Stimulated activated CD8-positive, alpha-beta memory T cell treated with anti-CD3 and anti-CD28 coated beads, Interleukin-7, amount 100 ng/mL, for 24 hours (primary cell): Measurements from ENCODE around the gene RNU5D-1.
"Not testable (repeated sequence)": the region's sequence is repeated elsewhere in the genome, so short reads cannot be mapped to it uniquely, and the experiment has no call there.

Experiments used
- DNase-seq: peaks from one replicate; pipeline ENCODE4 v3.0.0-alpha.2; 2020; ENCODE audit warnings: low read depth

The RNU5D-1 gene

GRCh38 chr1:44730741-44731512, at the start of gene RNU5D-1:
Gene RNU5D-1 (minus strand): TSS chr1:44731170.
- DNase-seq = peak; percentile 96

DNA sequence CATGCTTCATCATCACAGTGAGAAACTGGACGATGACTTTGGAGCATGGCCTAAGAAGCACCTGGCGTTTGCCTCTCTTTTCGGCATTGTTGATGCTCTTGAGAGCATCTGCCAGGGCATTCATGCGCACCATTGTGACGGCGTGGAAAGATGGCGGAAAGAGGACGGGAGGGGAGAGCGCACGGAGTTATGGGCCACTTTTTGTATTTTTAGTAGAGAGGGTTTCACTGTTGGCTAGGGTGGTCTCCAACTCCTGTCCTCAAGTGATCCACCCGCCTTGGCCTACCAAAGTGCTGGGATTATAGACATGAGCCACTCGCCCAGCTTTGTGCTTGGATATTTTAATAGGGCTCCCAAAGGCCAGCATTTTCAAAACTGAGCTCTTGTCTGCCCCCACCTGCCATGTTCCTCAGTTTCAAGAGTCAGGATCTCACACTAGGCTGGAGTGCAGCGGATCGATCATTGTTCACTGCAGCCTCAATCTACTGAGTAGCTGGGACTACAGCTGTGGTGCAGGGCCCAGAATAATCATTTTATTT, 49.7 kb upstream of the RNU5D-1 start:
- no peak for DNase-seq

GRCh38 chr1:44778705-44779576, 48.0 kb upstream of the RNU5D-1 start:
- no peak for DNase-seq

DNA sequence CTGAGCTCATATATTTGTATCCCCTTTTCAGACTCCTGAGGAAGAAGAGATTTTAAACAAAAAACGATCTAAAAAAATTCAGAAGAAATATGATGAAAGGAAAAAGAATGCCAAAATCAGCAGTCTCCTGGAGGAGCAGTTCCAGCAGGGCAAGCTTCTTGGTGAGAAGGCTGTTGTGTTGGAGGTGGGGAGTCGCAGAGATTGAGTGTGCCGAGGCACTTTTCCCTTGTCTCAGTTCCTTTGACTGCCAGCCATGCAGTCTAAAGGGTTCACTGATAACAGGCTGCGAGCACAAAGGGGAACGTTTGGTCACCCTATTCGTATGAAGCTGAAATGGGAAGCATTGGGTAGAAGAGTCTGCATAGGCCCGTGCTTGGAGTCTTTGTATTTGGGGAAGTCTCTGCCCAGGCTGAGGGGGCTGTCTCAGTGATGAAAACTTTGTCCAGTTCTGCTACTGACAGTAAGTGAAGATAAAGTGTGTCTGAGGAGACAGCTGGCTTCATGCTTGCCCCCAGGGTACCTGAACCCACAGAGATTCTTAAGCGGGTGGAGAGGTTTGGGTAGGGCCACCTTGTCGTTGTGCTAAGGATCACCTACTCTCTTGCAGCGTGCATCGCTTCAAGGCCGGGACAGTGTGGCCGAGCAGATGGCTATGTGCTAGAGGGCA, 47.1 kb upstream of the RNU5D-1 start:
- DNase-seq = no peak

DNA sequence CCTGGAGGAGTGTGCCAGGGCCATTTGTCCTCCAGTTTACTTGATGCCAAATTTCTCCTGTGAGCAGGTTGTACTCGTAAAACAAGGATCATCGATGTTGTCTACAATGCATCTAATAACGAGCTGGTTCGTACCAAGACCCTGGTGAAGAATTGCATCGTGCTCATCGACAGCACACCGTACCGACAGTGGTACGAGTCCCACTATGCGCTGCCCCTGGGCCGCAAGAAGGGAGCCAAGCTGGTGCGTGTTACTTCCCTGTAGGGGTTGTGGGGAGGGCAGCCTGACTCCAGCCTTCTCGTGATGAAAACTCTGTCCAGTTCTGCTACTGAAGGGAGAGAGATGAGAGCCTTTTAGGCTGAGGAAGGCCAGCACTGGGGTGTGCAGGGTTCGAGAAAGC, 46.6 kb upstream of the RNU5D-1 start:
- DNase-seq = no peak

- DNase-seq = no peak
Observed at GRCh38 chr1:44776730-44777068, 45.7 kb upstream of the RNU5D-1 start.

DNA sequence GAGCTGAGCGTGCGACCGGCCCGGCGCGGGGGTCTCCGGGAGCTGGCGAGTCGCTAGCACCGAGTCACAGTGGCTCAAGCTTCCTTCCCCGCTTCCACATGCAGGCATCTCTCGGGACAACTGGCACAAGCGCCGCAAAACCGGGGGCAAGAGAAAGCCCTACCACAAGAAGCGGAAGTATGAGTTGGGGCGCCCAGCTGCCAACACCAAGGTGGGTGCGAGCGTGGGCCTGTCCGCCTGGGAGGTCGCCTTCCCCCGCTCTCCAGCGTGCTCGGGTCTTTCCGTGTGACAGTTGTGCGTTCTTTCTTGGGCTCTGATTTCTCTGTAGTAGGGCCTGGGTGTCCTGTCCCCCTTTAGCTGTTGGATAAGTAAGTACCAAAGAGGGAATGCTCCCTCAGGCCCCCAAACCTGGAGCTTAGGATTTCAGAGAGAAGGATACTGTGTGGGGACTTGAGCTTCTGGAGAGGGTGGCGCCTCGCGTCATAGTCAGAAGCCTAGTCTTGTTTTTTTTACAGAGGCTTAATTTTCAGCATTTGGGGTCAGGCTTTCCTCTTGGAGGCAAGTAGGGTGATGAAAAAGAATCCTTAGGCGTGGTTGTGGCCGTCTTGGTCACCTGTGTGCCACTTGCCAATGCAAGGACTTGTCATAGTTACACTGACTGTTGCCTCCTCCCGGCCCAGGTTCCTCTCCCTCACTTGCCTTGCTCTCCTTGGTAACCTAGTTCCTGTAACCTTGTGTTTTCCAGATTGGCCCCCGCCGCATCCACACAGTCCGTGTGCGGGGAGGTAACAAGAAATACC, 45.2 kb upstream of the RNU5D-1 start:
- DNase-seq = no peak

DNA sequence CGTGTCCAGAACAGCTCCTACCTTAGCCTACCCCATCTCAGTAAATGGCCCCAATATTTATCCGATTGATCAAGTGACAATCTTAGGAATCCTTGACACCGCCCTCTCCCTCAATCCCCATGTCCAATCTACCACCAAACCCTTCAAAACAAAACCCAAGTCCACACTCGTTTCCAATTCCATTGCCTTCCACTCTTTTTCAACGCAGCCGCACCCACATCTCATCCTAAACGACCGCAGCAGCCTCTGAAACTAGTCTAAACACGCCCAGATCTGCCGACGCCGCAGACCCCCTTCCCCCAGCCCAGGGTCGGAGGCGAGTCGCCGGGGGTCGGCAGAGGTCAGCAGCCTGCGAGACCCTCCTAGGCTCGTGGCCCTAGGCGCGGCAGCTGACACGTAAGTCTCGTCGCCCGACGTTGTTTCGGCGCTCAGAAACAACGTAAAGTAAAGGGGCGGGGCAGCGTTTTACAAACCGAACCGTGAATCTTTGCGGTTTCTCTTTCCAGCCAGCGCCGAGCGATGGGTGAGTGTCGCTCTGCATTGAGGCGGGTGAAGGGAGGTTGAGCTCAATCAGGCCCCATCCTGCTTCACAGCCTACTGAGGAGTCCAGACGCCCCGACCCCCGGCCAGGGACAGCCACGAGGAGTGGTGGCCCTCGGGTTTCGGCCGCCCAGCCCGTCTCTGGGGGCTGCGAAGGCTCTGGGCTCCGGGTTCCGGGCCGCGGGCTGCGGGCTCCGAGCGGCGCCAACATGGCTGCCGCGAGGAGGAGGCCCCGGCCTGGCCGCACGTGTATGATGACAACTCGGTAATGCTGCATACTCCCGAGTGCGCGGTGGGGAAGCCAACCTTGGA, 44.3 kb upstream of the RNU5D-1 start, which contains the start of gene RPS8:
Gene RPS8, plus strand, starts transcription at position 463 of the 852 bp plus-strand sequence. Its CDS starts 57 bp downstream, at position 520.
- peak; percentile 85 for DNase-seq

DNA sequence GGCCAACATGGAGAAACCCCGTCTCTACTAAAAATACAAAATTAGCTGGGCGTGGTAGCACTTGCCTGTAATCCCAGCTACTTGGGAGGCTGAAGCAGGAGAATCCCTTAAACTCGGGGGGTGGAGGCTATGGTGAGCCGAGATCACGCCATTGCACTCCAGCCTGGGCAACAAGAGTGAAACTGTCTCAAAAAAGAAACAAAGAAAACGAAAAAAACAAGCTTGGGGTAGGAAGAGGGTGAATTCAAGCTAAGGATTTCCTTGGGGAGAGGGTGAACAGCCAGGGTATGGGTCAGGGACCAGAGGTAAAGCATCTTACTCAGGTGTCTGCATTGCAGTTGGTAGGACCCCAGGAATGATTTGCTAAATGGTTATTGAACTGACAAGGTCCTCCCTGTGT, 35.5 kb upstream of the RNU5D-1 start:
- not testable (repeated sequence) for DNase-seq

GRCh38 chr1:44760876-44761275, 29.9 kb upstream of the RNU5D-1 start:
- no peak for DNase-seq

DNA sequence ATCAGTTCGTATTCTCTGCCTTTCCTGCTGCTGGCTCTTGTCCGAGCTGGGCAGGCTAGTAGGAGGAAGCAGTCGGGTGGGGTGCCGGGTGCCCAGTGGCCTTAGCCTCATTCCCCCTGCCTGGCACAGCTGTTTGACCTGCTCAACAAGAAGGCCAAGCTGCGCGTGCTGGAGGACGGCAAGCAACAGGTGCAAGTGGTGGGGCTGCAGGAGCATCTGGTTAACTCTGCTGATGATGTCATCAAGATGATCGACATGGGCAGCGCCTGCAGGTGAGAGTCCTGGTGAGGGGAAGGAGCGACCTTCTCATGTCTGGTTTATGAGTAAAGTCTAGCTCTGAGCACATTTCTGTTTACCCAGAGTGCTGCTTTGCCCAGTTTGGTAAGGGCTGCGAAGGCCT, 28.1 kb upstream of the RNU5D-1 start:
- DNase-seq = no peak

DNA sequence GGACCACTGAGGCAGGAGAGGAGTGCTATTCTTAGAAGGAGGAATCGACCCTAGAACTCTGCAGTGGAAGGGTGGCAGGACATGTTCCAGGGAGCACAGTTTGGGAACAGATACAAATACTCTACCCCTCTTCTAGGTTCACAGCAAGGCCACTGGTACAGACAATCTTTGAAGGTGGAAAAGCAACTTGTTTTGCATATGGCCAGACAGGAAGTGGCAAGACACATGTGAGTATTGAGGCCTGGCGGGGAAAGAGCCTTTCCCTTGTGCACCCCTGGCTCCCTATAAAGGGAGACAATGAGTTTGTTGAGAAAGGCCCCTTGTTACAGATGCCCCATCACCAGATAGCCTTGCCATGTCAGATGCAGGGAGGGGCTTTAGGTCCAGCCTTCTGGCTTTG, 26.4 kb upstream of the RNU5D-1 start:
- no peak for DNase-seq

GRCh38 chr1:44747878-44748277, 16.9 kb upstream of the RNU5D-1 start:
- no peak for DNase-seq

DNA sequence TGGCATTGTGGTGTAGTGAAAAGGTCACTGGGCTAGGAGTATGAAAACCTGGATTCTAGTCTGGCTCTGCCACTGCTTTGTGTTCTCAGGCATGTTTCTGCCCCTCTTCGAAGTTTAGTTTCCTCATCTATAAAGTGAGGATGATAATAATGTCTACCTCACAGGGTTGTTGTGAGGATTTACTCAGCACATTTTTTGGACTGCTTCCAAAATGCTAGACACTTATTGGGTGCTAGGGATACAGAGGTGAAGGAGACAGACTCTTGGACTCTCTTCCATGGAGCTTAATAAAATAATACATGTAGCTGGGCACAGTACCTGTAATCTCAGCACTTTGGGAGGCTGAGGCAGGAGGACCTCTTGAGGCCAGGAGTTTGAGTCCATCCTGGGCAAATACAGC, 12.2 kb upstream of the RNU5D-1 start:
- no peak for DNase-seq

DNA sequence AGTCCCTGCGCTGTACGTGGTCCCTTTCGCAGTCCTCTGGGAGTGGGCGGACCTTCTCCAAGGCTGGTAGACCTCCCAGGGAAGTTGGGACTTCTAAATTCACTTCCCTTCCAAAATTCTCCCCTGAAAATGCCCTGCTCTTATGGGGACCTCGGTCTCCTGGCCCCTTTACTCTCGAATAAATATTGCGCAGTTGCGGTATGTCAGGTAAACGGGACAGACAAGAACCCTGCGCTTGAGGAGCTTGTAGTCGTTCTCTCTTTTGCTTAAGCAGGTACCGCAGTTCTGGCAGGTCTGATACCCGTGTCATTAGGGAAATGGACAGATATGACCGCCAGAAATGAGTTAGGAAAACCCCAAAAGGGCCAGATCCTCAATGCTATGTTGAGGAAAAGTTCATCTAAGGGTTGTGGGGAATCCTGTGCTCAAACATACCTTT, 9.2 kb upstream of the RNU5D-1 start:
- no peak for DNase-seq

GRCh38 chr1:44739307-44740178, 8.6 kb upstream of the RNU5D-1 start, which contains the start of gene KIF2C:
Gene KIF2C (plus strand): TSS chr1:44739837. CDS start chr1:44739933, 96 bp downstream.
- DNase-seq = peak; percentile 95

- DNase-seq = not testable (repeated sequence)
Observed at GRCh38 chr1:44738953-44739306, 8.0 kb upstream of the RNU5D-1 start.

DNA sequence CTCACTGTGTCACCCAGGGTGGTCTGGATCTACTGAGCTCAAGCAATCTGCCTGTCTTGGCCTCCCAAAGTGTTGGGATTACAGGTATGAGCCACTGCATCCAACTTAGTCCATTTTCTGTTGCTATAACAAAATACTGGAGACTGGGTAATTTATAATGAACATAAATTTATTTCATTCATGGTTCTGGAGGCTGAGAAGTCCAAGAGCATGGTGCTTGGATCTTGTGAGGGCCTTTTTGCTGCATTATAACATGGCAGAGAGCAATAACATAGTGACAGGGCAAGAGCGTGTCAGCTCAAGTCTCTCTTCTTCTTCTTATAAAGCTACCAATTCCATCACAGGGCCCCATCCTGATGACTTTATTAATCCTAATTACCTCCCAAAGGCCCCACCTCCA, 5.0 kb upstream of the RNU5D-1 start:
- DNase-seq = no peak

DNA sequence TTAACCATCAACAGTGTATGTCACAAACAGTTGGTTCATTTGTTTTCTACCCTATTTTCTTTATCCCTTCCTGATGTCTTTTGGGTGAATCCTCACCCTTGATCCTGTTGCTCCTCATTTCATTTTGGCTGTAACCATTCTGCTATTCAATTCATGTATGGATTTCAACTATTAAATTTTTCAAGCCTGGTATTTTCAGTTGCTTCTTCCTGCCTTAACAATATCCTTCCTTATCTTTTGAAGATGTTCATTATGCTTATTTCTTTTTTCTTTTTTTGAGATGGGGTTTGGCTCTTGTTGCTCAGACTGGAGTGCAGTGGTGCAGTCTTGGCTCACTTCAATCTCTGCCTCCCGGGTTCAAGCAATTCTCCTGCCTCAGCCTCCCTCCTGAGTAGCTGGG, 2.8 kb upstream of the RNU5D-1 start:
- no peak for DNase-seq

GRCh38 chr1:44733365-44733764, 2.4 kb upstream of the RNU5D-1 start:
- DNase-seq = no peak
